ENCODE data around the gene DEUP1. TPM values are rescaled to one million over a fixed set of nuclear protein-coding genes. Genes with fewer than 3 reads are reported as not detected.
A peak's percentile ranks its signal among the peaks of the same experiment; 100 is the strongest.

Gene DEUP1, protein sequence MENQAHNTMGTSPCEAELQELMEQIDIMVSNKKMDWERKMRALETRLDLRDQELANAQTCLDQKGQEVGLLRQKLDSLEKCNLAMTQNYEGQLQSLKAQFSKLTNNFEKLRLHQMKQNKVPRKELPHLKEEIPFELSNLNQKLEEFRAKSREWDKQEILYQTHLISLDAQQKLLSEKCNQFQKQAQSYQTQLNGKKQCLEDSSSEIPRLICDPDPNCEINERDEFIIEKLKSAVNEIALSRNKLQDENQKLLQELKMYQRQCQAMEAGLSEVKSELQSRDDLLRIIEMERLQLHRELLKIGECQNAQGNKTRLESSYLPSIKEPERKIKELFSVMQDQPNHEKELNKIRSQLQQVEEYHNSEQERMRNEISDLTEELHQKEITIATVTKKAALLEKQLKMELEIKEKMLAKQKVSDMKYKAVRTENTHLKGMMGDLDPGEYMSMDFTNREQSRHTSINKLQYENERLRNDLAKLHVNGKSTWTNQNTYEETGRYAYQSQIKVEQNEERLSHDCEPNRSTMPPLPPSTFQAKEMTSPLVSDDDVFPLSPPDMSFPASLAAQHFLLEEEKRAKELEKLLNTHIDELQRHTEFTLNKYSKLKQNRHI
- total RNA-seq = 1 to 10 TPM; 1.2 to 3.2 TPM

DNA sequence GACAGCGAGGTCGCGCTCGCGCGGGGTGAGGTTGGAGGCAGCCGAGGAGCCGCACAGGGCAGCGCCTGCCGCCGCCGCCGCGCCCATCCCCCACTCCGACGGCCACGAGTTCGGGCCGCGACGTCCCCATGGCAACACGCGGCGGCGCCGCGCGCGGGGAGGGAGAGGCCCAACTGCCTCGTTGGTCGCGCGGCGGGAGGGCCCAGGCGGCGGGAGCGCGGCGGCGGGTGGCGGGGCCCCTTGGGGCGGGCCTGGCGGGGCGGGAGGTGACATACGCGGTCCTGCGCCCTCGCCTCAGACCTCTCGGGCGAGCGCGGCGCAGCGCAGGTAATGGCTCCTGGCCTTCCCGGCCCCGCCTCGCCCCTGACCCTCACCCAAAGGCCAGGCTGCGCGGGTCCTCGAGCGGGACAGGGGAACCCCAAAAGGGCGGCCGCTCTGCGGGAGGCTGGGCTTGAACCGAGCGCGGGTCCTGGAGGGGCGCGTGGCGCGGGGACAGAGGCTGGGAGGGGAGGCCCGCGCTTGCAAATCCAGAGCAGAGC lies at the start of gene DEUP1:
Gene DEUP1 (plus strand): TSS at position 297 of the 539 bp plus-strand sequence. CDS start 1,518 bp downstream, outside the sequence.
- Histone ChIP-seq H3K27ac (peak within 1 kb of the TSS in 1 of 2 donors; percentile 28), H3K4me1 (replicated peaks) (no peaks in the 10 kb centered on the region), H3K27me3 (replicated peaks; ENCODE audit: insufficient read depth) (no peaks in the 10 kb centered on the region), H3K4me3 (peak within 1 kb of the TSS; percentile 24 to 38), H3K9me3 (no peaks in the 10 kb centered on the region), H3K36me3 (no peaks in the 10 kb centered on the region)
- peak; percentile 50 for DNase-seq (ENCODE audit: low spot score)
- TF ChIP-seq POLR2AphosphoS5 (IDR thresholded peaks at IDR 0.05) (no peak), POLR2A (IDR thresholded peaks at IDR 0.05) (no peak)
- TF ChIP-seq, protein P1, sequence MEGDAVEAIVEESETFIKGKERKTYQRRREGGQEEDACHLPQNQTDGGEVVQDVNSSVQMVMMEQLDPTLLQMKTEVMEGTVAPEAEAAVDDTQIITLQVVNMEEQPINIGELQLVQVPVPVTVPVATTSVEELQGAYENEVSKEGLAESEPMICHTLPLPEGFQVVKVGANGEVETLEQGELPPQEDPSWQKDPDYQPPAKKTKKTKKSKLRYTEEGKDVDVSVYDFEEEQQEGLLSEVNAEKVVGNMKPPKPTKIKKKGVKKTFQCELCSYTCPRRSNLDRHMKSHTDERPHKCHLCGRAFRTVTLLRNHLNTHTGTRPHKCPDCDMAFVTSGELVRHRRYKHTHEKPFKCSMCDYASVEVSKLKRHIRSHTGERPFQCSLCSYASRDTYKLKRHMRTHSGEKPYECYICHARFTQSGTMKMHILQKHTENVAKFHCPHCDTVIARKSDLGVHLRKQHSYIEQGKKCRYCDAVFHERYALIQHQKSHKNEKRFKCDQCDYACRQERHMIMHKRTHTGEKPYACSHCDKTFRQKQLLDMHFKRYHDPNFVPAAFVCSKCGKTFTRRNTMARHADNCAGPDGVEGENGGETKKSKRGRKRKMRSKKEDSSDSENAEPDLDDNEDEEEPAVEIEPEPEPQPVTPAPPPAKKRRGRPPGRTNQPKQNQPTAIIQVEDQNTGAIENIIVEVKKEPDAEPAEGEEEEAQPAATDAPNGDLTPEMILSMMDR (IDR thresholded peaks at IDR 0.05) = no peak
- 11% methylated on average over 52 of the region's 73 CpGs for WGBS
- intact Hi-C loops (cut with DNase I) = no loop called here

DNA sequence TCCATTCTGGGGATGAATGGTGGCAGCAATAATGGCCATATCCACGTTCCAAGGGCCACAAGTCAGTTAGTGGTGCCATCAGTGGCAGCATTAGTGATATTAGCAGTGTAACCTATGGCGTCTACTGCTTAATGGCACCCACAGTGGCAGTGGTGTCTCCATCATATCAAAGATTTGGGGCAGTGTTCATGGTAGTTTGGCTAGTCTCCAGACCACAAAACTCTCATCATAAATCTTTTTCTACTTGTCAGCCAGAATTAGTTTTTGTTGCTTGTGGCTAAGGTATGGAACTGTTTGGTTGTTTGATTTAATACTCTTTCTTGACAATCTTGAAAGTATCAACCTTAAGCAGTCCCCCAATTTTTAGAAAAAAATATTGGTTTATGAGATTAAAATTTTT lies 45.1 kb upstream of the DEUP1 start:
- intact Hi-C loops (cut with DNase I) = no loop called here
- 94% methylated on average over 2 of the region's 2 CpGs for WGBS
- Histone ChIP-seq H3K27ac (no peak overlapping the region), H3K4me3 (no peak overlapping the region), H3K27me3 (replicated peaks; ENCODE audit: insufficient read depth) (no peaks in the 10 kb centered on the region), H3K4me1 (replicated peaks) (no peaks in the 10 kb centered on the region), H3K9me3 (no peaks in the 10 kb centered on the region), H3K36me3 (no peaks in the 10 kb centered on the region)
- DNase-seq (ENCODE audit: low spot score) = no peak
- no peak for TF ChIP-seq POLR2AphosphoS5 (IDR thresholded peaks at IDR 0.05)
- TF ChIP-seq POLR2A (IDR thresholded peaks at IDR 0.05) = no peak
- TF ChIP-seq, protein P1 (IDR thresholded peaks at IDR 0.05) = no peak

DNA sequence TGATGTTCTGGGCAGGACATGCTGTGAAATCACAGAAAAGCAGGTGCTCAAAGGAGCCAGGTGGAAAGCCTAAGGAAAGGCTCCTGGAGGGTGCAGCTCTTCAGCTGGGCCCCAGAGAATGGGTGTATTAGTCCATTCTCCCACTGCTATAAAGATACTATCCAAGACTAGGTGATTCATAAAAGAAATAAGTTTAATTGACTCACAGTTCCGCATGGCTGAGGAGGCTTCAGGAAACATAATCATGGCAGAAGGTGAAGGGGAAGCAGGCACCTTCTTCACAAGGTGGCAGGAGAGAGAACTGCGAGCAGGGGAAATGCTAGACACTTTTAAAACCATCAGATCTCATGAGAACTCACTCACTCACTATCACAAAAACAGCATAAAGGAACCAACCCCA lies 43.1 kb upstream of the DEUP1 start:
- Histone ChIP-seq H3K36me3 (no peaks in the 10 kb centered on the region), H3K27ac (no peak overlapping the region), H3K4me3 (no peak overlapping the region), H3K9me3 (no peaks in the 10 kb centered on the region), H3K27me3 (replicated peaks; ENCODE audit: insufficient read depth) (no peaks in the 10 kb centered on the region), H3K4me1 (replicated peaks) (no peaks in the 10 kb centered on the region)
- no peak for DNase-seq (ENCODE audit: low spot score)
- intact Hi-C loops (cut with DNase I) = no loop called here
- TF ChIP-seq POLR2A (IDR thresholded peaks at IDR 0.05) (no peak), POLR2AphosphoS5 (IDR thresholded peaks at IDR 0.05) (no peak)
- TF ChIP-seq, protein P1 (IDR thresholded peaks at IDR 0.05) = no peak
- 79% methylated on average over 2 of the region's 2 CpGs for WGBS

DNA sequence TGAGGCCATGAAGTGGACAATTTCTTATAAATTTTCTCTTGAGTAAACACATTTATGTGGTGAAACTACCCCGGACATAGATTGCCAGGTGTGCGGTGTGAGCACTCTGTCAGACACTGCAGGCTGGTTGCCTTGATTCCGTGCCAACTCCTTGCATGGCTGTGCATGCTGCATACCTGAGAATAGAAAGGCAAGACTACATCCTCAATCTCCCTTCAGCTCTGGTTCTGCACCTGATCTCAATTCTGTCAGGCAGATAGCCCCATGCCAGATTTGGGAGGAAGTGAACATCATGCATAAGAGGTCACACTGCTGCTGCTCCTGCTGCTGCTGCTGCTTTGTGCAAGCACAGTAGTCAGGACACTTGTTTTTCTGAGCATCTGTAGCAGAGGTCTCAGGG lies 42.5 kb upstream of the DEUP1 start:
- Histone ChIP-seq H3K36me3 (no peaks in the 10 kb centered on the region), H3K4me1 (replicated peaks) (no peaks in the 10 kb centered on the region), H3K27me3 (replicated peaks; ENCODE audit: insufficient read depth) (no peaks in the 10 kb centered on the region), H3K4me3 (no peak overlapping the region), H3K9me3 (no peaks in the 10 kb centered on the region), H3K27ac (no peak overlapping the region)
- no peak for DNase-seq (ENCODE audit: low spot score)
- intact Hi-C loops (cut with DNase I) = no loop called here
- TF ChIP-seq POLR2A (IDR thresholded peaks at IDR 0.05) = no peak
- TF ChIP-seq, protein P1 (IDR thresholded peaks at IDR 0.05) = no peak
- TF ChIP-seq POLR2AphosphoS5 (IDR thresholded peaks at IDR 0.05) = no peak
- WGBS = 37% methylated on average over 3 of the region's 3 CpGs
